ENCODE measurements around the gene GLI1. TPM values are rescaled to one million over a fixed set of nuclear protein-coding genes. Genes with fewer than 3 reads are reported as not detected.
"Not testable (repeated sequence)": the region's sequence is repeated elsewhere in the genome, so short reads cannot be mapped to it uniquely, and the experiment has no call there.

Gene GLI1
- total and polyA plus RNA-seq, 11 donors = 0.08 to 2.6 (median 0.83) TPM

GRCh38 chr12:57490126-57490525 lies 30.5 kb downstream of the GLI1 start:
- WGBS, 4 donors = 90 to 98% (median 96%) methylated on average over 1 to 4 of the region's 4 CpGs
- Histone ChIP-seq H3K4me1 (peaks cover 6 to 20% (median 10%) of the 10 kb centered on the region in 12 donors), H3K27ac (no peak overlapping the region), H3K9me3 (no peaks in the 10 kb centered on the region), H3K27me3 (no peaks in the 10 kb centered on the region), H3K36me3 (peaks cover 0 to 46% (median 42%) of the 10 kb centered on the region in 9 donors), H3K4me3 (no peak overlapping the region)
- intact Hi-C loops (cut with DNase I) = no loop called here
- ATAC-seq (no peak), DNase-seq (no peak)
- TF ChIP-seq CTCF (IDR thresholded peaks at IDR 0.05) = no peak
- TF ChIP-seq POLR2A (IDR thresholded peaks at IDR 0.05) = no peak

GRCh38 chr12:57491393-57492280 lies 32.1 kb downstream of the GLI1 start:
- DNase-seq = no peak
- Histone ChIP-seq H3K4me3 (no peak overlapping the region), H3K4me1 (peaks cover 6 to 20% (median 10%) of the 10 kb centered on the region in 12 donors), H3K27me3 (no peaks in the 10 kb centered on the region), H3K36me3 (peaks cover 0 to 57% (median 51%) of the 10 kb centered on the region in 9 donors), H3K27ac (no peak overlapping the region), H3K9me3 (no peaks in the 10 kb centered on the region)
- no peak for ATAC-seq
- TF ChIP-seq CTCF (IDR thresholded peaks at IDR 0.05) = no peak
- TF ChIP-seq POLR2A (IDR thresholded peaks at IDR 0.05) = no peak
- 88 to 90% (median 89%) methylated on average over 15 of the region's 15 CpGs for WGBS, 4 donors
- intact Hi-C loops (cut with DNase I) = no loop called here

GRCh38 chr12:57495051-57495701 lies 35.6 kb downstream of the GLI1 start:
- H3K36me3 ChIP-seq = peaks cover 0 to 80% (median 72%) of the 10 kb centered on the region in 9 donors
- H3K4me3 ChIP-seq; H3K4me1 ChIP-seq; H3K27me3 ChIP-seq; H3K9me3 ChIP-seq; DNase-seq; ATAC-seq; H3K27ac ChIP-seq; intact Hi-C loops (cut with DNase I): not testable (repeated sequence)
- WGBS, 4 donors = 94 to 98% (median 97%) methylated on average over 15 to 46 of the region's 48 CpGs

- DNase-seq (no peak), ATAC-seq (no peak)
- Histone ChIP-seq H3K4me3 (no peak overlapping the region), H3K36me3 (peaks cover 0 to 80% (median 72%) of the 10 kb centered on the region in 9 donors), H3K27ac (no peak overlapping the region), H3K27me3 (no peaks in the 10 kb centered on the region), H3K9me3 (no peaks in the 10 kb centered on the region), H3K4me1 (no peaks in the 10 kb centered on the region)
- intact Hi-C loops (cut with DNase I) = no loop called here
- TF ChIP-seq CTCF (IDR thresholded peaks at IDR 0.05) (no peak), POLR2A (IDR thresholded peaks at IDR 0.05) (no peak)
Observed at GRCh38 chr12:57496822-57497221, 37.2 kb downstream of the GLI1 start.
